ENCODE results near the gene ADD2. TPM values are rescaled to one million over a fixed set of nuclear protein-coding genes. Genes with fewer than 3 reads are reported as not detected.

Gene ADD2
- total and polyA plus RNA-seq, 5 donors, result 0.40 to 1.3 (median 0.45) TPM

Other genes starting within 250 kb of the ADD2 start
- under 1 TPM; 0.47 to 0.96 (median 0.58) TPM for gene TGFA, start 214.4 kb downstream of the ADD2 start, total RNA-seq
- 0.81 TPM for gene TGFA, start 214.4 kb downstream of the ADD2 start, polyA plus RNA-seq
- gene FIGLA, start 22.4 kb upstream of the ADD2 start, total RNA-seq, result not detected
- gene FIGLA, start 22.4 kb upstream of the ADD2 start, polyA plus RNA-seq, result not detected
- under 1 TPM in 3 of 4 donors, not detected in 1; 0.12 to 0.40 (median 0.17) TPM for gene CLEC4F, start 52.4 kb upstream of the ADD2 start, total RNA-seq
- gene CLEC4F, start 52.4 kb upstream of the ADD2 start, polyA plus RNA-seq, result 0.36 TPM
- under 1 TPM in 3 of 4 donors, not detected in 1; 0.20 to 0.23 (median 0.21) TPM for gene CD207, start 67.6 kb upstream of the ADD2 start, total RNA-seq
- 0.18 TPM for gene CD207, start 67.6 kb upstream of the ADD2 start, polyA plus RNA-seq
- gene VAX2, start 132.4 kb upstream of the ADD2 start, total RNA-seq, result 1 to 10 TPM in 1 of 4 donors, under 1 TPM in 2, not detected in 1; 0.37 to 1.0 (median 0.65) TPM
- gene VAX2, start 132.4 kb upstream of the ADD2 start, polyA plus RNA-seq, result 1.2 TPM
- under 1 TPM in 2 of 4 donors, not detected in 2; 0.26 to 0.84 TPM for gene ATP6V1B1, start 167.7 kb upstream of the ADD2 start, total RNA-seq
- 0.93 TPM for gene ATP6V1B1, start 167.7 kb upstream of the ADD2 start, polyA plus RNA-seq
- 1 to 10 TPM in 3 of 4 donors, under 1 TPM in 1; 0.71 to 3.1 (median 1.1) TPM for gene ANKRD53, start 210.4 kb upstream of the ADD2 start, total RNA-seq
- gene ANKRD53, start 210.4 kb upstream of the ADD2 start, polyA plus RNA-seq, result 1.3 TPM
- 10 to 100 TPM; 43.4 to 59.4 (median 51.0) TPM for gene TEX261, start 226.7 kb upstream of the ADD2 start, total RNA-seq
- gene TEX261, start 226.7 kb upstream of the ADD2 start, polyA plus RNA-seq, result 37.7 TPM